ENCODE measurements around the gene ARHGDIG. TPM values are rescaled to one million over a fixed set of nuclear protein-coding genes. Genes with fewer than 3 reads are reported as not detected.
A peak's percentile ranks its signal among the peaks of the same experiment; 100 is the strongest.
"Not testable (repeated sequence)": the region's sequence is repeated elsewhere in the genome, so short reads cannot be mapped to it uniquely, and the experiment has no call there.

Gene ARHGDIG
- total RNA-seq, 2 experiments from 2014 or later: not detected

- H3K36me3 Mint-ChIP-seq: peaks cover 3% of the 10 kb centered on the region
- no peaks in the 10 kb centered on the region for H3K27me3 Mint-ChIP-seq
- H3K27ac Mint-ChIP-seq: no peak overlapping the region
- CTCF ChIA-PET: no interaction called here
- peaks cover 26% of the 10 kb centered on the region for H3K4me1 Mint-ChIP-seq (ENCODE audit: low read depth)
- H3K4me3 Mint-ChIP-seq: no peak overlapping the region
- intact Hi-C loops (cut with micrococcal nuclease): no loop called here
- H3K9me3 Mint-ChIP-seq: no peaks in the 10 kb centered on the region
- DNase-seq: no peak
- POLR2A ChIA-PET: no interaction called here
Measured at GRCh38 chr16:316741-317464, 36.5 kb downstream of the ARHGDIG start.

- H3K27ac Mint-ChIP-seq: no peak overlapping the region
- POLR2A ChIA-PET: no interaction called here
- DNase-seq: no peak
- peaks cover 26% of the 10 kb centered on the region for H3K4me1 Mint-ChIP-seq (ENCODE audit: low read depth)
- CTCF ChIA-PET: no interaction called here
- H3K9me3 Mint-ChIP-seq: no peaks in the 10 kb centered on the region
- no peaks in the 10 kb centered on the region for H3K27me3 Mint-ChIP-seq
- no peak overlapping the region for H3K4me3 Mint-ChIP-seq
- intact Hi-C loops (cut with micrococcal nuclease): no loop called here
- H3K36me3 Mint-ChIP-seq: peaks cover 3% of the 10 kb centered on the region
Measured at GRCh38 chr16:317583-317982, 37.2 kb downstream of the ARHGDIG start.

GRCh38 chr16:318628-319027 lies 38.2 kb downstream of the ARHGDIG start:
- no peak overlapping the region for H3K4me3 Mint-ChIP-seq
- ChIA-PET CTCF (interaction anchor here (1.4 kb wide), 1 partner anchor 221 kb away, joined by 3 read pairs; no protein-coding TSS in a partner anchor), POLR2A (no interaction called here)
- intact Hi-C loops (cut with micrococcal nuclease): no loop called here
- H3K27ac Mint-ChIP-seq: no peak overlapping the region
- peaks cover 30% of the 10 kb centered on the region for H3K4me1 Mint-ChIP-seq (ENCODE audit: low read depth)
- H3K36me3 Mint-ChIP-seq: no peaks in the 10 kb centered on the region
- H3K9me3 Mint-ChIP-seq: no peaks in the 10 kb centered on the region
- H3K27me3 Mint-ChIP-seq: no peaks in the 10 kb centered on the region
- DNase-seq: no peak

GRCh38 chr16:320206-320605 lies 39.8 kb downstream of the ARHGDIG start:
- H3K27me3 Mint-ChIP-seq: no peaks in the 10 kb centered on the region
- POLR2A ChIA-PET: no interaction called here
- no peaks in the 10 kb centered on the region for H3K36me3 Mint-ChIP-seq
- no peak overlapping the region for H3K27ac Mint-ChIP-seq
- intact Hi-C loops (cut with micrococcal nuclease): no loop called here
- CTCF ChIA-PET: no interaction called here
- no peak overlapping the region for H3K4me3 Mint-ChIP-seq
- no peak for DNase-seq
- H3K9me3 Mint-ChIP-seq: no peaks in the 10 kb centered on the region
- peaks cover 45% of the 10 kb centered on the region for H3K4me1 Mint-ChIP-seq (ENCODE audit: low read depth)

GRCh38 chr16:321532-321931 lies 41.1 kb downstream of the ARHGDIG start:
- no peak for DNase-seq
- Mint-ChIP-seq H3K27me3 (no peaks in the 10 kb centered on the region), H3K9me3 (no peaks in the 10 kb centered on the region), H3K4me1 (ENCODE audit: low read depth) (peaks cover 51% of the 10 kb centered on the region), H3K27ac (no peak overlapping the region), H3K36me3 (no peaks in the 10 kb centered on the region), H3K4me3 (no peak overlapping the region)
- ChIA-PET CTCF (no interaction called here), POLR2A (interaction anchor here (0.6 to 0.7 kb wide), 2 partner anchors 21 to 43 kb away, joined by 3 to 4 read pairs; no protein-coding TSS in a partner anchor)
- intact Hi-C loops (cut with micrococcal nuclease): no loop called here

- Mint-ChIP-seq H3K4me3 (no peak overlapping the region), H3K4me1 (ENCODE audit: low read depth) (peaks cover 56% of the 10 kb centered on the region), H3K27me3 (no peaks in the 10 kb centered on the region), H3K36me3 (no peaks in the 10 kb centered on the region), H3K27ac (no peak overlapping the region), H3K9me3 (no peaks in the 10 kb centered on the region)
- POLR2A ChIA-PET: no interaction called here
- intact Hi-C loops (cut with micrococcal nuclease): no loop called here
- no peak for DNase-seq
- CTCF ChIA-PET: no interaction called here
Measured at GRCh38 chr16:322476-323143, 42.2 kb downstream of the ARHGDIG start.

GRCh38 chr16:324201-324450 lies 43.7 kb downstream of the ARHGDIG start:
- peaks cover 54% of the 10 kb centered on the region for H3K4me1 Mint-ChIP-seq (ENCODE audit: low read depth)
- ChIA-PET CTCF (interaction anchor here (1.3 kb wide), 1 partner anchor 89 kb away, joined by 4 read pairs; no protein-coding TSS in a partner anchor), POLR2A (no interaction called here)
- H3K36me3 Mint-ChIP-seq: no peaks in the 10 kb centered on the region
- H3K27me3 Mint-ChIP-seq: no peaks in the 10 kb centered on the region
- intact Hi-C loops (cut with micrococcal nuclease): no loop called here
- no peaks in the 10 kb centered on the region for H3K9me3 Mint-ChIP-seq
- no peak overlapping the region for H3K4me3 Mint-ChIP-seq
- no peak for DNase-seq
- H3K27ac Mint-ChIP-seq: no peak overlapping the region

- intact Hi-C loops (cut with micrococcal nuclease): no loop called here
- ChIA-PET CTCF (interaction anchor here (1.3 kb wide), 1 partner anchor 90 kb away, joined by 4 read pairs; no protein-coding TSS in a partner anchor), POLR2A (interaction anchor here (0.6 kb wide), 1 partner anchor 187 kb away, joined by 4 read pairs; no protein-coding TSS in a partner anchor)
- H3K36me3 Mint-ChIP-seq: no peaks in the 10 kb centered on the region
- H3K4me3 Mint-ChIP-seq: peak overlapping the region; percentile 56
- peaks cover 53% of the 10 kb centered on the region for H3K4me1 Mint-ChIP-seq (ENCODE audit: low read depth)
- H3K27me3 Mint-ChIP-seq: no peaks in the 10 kb centered on the region
- H3K27ac Mint-ChIP-seq: peak overlapping the region; percentile 62
- DNase-seq: peak; percentile 77
- H3K9me3 Mint-ChIP-seq: no peaks in the 10 kb centered on the region
Measured at GRCh38 chr16:324451-325334, 44.3 kb downstream of the ARHGDIG start.

- ChIA-PET CTCF (interaction anchor here (1.3 to 1.4 kb wide), 2 partner anchors 20 to 90 kb away, joined by 4 read pairs; no protein-coding TSS in a partner anchor), POLR2A (no interaction called here)
- Mint-ChIP-seq H3K27me3 (no peaks in the 10 kb centered on the region), H3K4me1 (ENCODE audit: low read depth) (peaks cover 51% of the 10 kb centered on the region), H3K4me3 (peak overlapping the region; percentile 56), H3K36me3 (peaks cover under 1% of the 10 kb centered on the region), H3K9me3 (no peaks in the 10 kb centered on the region), H3K27ac (peak overlapping the region; percentile 62)
- no peak for DNase-seq
- intact Hi-C loops (cut with micrococcal nuclease): no loop called here
Measured at GRCh38 chr16:325375-326145, 45.2 kb downstream of the ARHGDIG start.

GRCh38 chr16:330741-331140 lies 50.4 kb downstream of the ARHGDIG start:
- H3K9me3 Mint-ChIP-seq: no peaks in the 10 kb centered on the region
- intact Hi-C loops (cut with micrococcal nuclease): no loop called here
- H3K27ac Mint-ChIP-seq: no peak overlapping the region
- H3K36me3 Mint-ChIP-seq: peaks cover 4% of the 10 kb centered on the region
- peaks cover 46% of the 10 kb centered on the region for H3K4me1 Mint-ChIP-seq (ENCODE audit: low read depth)
- ChIA-PET POLR2A (no interaction called here), CTCF (no interaction called here)
- H3K4me3 Mint-ChIP-seq: no peak overlapping the region
- H3K27me3 Mint-ChIP-seq: no peaks in the 10 kb centered on the region
- DNase-seq: no peak

GRCh38 chr16:331181-331814 lies 50.9 kb downstream of the ARHGDIG start:
- H3K36me3 Mint-ChIP-seq; intact Hi-C loops (cut with micrococcal nuclease); H3K9me3 Mint-ChIP-seq; H3K27me3 Mint-ChIP-seq; POLR2A ChIA-PET; H3K27ac Mint-ChIP-seq; H3K4me3 Mint-ChIP-seq; CTCF ChIA-PET; DNase-seq: not testable (repeated sequence)
- peaks cover 46% of the 10 kb centered on the region for H3K4me1 Mint-ChIP-seq (ENCODE audit: low read depth)

All from activated CD4-positive, alpha-beta memory T cell treated with anti-CD3 and anti-CD28 coated beads for 36 hours (primary cell).